Hepatocyte (in vitro differentiated cells): ENCODE measurements around the gene FSIP1. TPM values are rescaled to one million over a fixed set of nuclear protein-coding genes. Genes with fewer than 3 reads are reported as not detected.

Experiments used
- DNase-seq: peaks from one replicate; pipeline ENCODE4 v3.0.0-alpha.2; 2016; ENCODE audit warnings: low spot score
- H2AFZ ChIP-seq: fragments of 200-600 bp; sonication (generic); 2 replicates; pipeline ENCODE4 v1.6.0; 2016; ENCODE audit warnings: antibody characterized with exemption, mild to moderate bottlenecking
- H3K27ac ChIP-seq: fragments of 200-600 bp; sonication (generic); 2 replicates; pipeline ENCODE4 v1.5.1; 2016; ENCODE audit warnings: mild to moderate bottlenecking
- H3K27me3 ChIP-seq: fragments of 200-600 bp; sonication (generic); 2 replicates; pipeline ENCODE4 v1.6.1; 2016
- H3K36me3 ChIP-seq: fragments of 200-600 bp; sonication (generic); replicated peaks from 2 replicates; pipeline ENCODE4 v1.5.1; 2016; ENCODE audit warnings: low read depth; ENCODE audit not compliant: insufficient read depth
- H3K4me1 ChIP-seq: fragments of 200-600 bp; sonication (generic); 2 replicates; pipeline ENCODE4 v1.5.1; 2016; ENCODE audit warnings: mild to moderate bottlenecking, moderate library complexity; ENCODE audit not compliant: insufficient read depth
- H3K4me2 ChIP-seq: fragments of 200-600 bp; sonication (generic); 2 replicates; pipeline ENCODE4 v1.6.0; 2016
- H3K4me3 ChIP-seq: fragments of 200-600 bp; sonication (generic); 2 replicates; pipeline ENCODE4 v1.5.1; 2016; ENCODE audit warnings: mild to moderate bottlenecking
- H3K79me2 ChIP-seq: fragments of 200-600 bp; sonication (generic); 2 replicates; pipeline ENCODE4 v1.6.0; 2017; ENCODE audit warnings: mild to moderate bottlenecking
- H3K9me2 ChIP-seq: fragments of 200-600 bp; sonication (generic); replicated peaks from 2 replicates; pipeline ENCODE4 v1.6.0; 2017; ENCODE audit warnings: mild to moderate bottlenecking; ENCODE audit not compliant: insufficient read depth
- H3K9me3 ChIP-seq: fragments of 200-600 bp; sonication (generic); 2 replicates; pipeline ENCODE4 v1.5.1; 2016; ENCODE audit warnings: low read depth, mild to moderate bottlenecking
- H4K20me1 ChIP-seq: fragments of 200-600 bp; sonication (generic); 2 replicates; pipeline ENCODE4 v1.6.0; 2016; ENCODE audit warnings: mild to moderate bottlenecking; ENCODE audit not compliant: insufficient read depth, poor library complexity, severe bottlenecking
- EZH2 ChIP-seq: fragments of 200-600 bp; sonication (generic); IDR thresholded peaks from 2 replicates; pipeline ENCODE4 v1.6.1; 2016; ENCODE audit warnings: antibody characterized with exemption, mild to moderate bottlenecking, borderline replicate concordance
- EZH2phosphoT487 ChIP-seq: fragments of 200-600 bp; sonication (generic); IDR thresholded peaks from one replicate; pipeline ENCODE4 v1.6.1; 2018; ENCODE audit warnings: antibody characterized with exemption, mild to moderate bottlenecking, low read depth, moderate library complexity; ENCODE audit not compliant: unreplicated experiment, severe bottlenecking
- WGBS: methylation state at CpG from one replicate; pipeline ENCODE4 v1.1.6; 2016; ENCODE audit warnings: low lambda C conversion rate; ENCODE audit errors: missing lambda C conversion rate; 5-methylcytosine and 5-hydroxymethylcytosine counted together
- polyA plus RNA-seq: library from polyadenylated mRNA; unstranded; fragments of >200 nt; fragmentation: Nextera tagmentation; extraction: Ambion mirVana; gene quantifications from 2 replicates; pipeline ENCODE4 v1.2.1, GENCODE V29; 2016
- total RNA-seq: library from RNA; depleted of rRNA; stranded (reverse); fragments of >200 nt; gene quantifications from 2 replicates; pipeline ENCODE4 v1.2.3, GENCODE V29; 2014
- TF ChIP-seq, protein P1 (sequence below): fragments of 200-600 bp; sonication (generic); IDR thresholded peaks from 2 replicates; pipeline ENCODE4 v1.5.1; 2016; ENCODE audit warnings: antibody characterized with exemption, mild to moderate bottlenecking; ENCODE audit not compliant: poor library complexity

The FSIP1 gene
- total and polyA plus RNA-seq, 2 experiments from 2014 or later = 0.60 to 0.79 TPM

DNA sequence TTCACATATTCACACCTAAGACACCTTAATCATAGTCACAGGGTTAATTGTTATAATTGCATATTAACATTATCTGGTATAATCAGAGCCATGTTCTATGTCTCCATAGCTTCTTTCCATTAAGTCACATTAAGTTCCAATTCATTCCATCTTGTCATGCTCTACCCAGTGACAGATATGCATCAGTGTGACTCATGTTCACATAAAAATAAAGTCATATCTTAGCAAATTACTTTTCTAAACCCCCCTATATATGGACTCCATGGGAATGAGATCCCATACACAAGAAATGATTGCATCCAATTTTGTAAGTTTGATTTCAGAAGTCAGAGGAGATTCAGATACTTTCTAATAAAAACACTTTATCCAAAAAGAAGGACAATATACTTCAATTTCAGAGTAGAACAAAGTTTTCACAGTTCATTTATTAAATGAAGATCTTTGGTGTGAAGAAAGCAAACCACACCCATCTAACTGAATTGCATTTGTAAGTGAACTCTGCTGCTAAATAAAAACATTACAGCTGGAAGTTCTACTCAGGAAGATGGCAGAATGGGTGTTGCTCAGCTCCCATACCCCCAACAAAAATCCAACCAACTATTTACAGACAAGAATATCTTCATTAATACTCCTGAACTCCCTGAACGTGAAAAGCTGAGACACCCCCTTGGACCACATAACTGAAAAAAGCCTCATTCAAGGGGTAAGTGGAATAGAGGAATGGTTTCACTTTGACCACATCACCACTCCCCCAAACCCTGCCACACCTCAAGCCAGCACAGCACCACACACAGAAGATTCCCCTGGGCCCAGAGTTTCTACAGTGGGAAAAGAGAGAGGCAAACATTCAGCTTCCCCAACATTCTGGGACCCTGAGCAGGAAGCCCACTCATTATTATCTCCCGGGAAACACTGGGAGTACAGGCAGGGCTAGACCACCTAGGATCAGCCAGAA lies 174.2 kb downstream of the FSIP1 start:
- Histone ChIP-seq H3K27ac (no peak overlapping the region), H3K79me2 (no peaks in the 10 kb centered on the region), H3K4me2 (no peak overlapping the region), H3K4me1 (no peaks in the 10 kb centered on the region), H2AFZ (no peak overlapping the region), H3K4me3 (no peak overlapping the region), H4K20me1 (no peaks in the 10 kb centered on the region), H3K9me2 (no peaks in the 10 kb centered on the region), H3K9me3 (peaks cover 17% of the 10 kb centered on the region), H3K36me3 (no peaks in the 10 kb centered on the region), H3K27me3 (no peaks in the 10 kb centered on the region)
- TF ChIP-seq, protein P1, sequence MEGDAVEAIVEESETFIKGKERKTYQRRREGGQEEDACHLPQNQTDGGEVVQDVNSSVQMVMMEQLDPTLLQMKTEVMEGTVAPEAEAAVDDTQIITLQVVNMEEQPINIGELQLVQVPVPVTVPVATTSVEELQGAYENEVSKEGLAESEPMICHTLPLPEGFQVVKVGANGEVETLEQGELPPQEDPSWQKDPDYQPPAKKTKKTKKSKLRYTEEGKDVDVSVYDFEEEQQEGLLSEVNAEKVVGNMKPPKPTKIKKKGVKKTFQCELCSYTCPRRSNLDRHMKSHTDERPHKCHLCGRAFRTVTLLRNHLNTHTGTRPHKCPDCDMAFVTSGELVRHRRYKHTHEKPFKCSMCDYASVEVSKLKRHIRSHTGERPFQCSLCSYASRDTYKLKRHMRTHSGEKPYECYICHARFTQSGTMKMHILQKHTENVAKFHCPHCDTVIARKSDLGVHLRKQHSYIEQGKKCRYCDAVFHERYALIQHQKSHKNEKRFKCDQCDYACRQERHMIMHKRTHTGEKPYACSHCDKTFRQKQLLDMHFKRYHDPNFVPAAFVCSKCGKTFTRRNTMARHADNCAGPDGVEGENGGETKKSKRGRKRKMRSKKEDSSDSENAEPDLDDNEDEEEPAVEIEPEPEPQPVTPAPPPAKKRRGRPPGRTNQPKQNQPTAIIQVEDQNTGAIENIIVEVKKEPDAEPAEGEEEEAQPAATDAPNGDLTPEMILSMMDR = no peak
- TF ChIP-seq EZH2phosphoT487 = no peak
- TF ChIP-seq EZH2 = no peak
- WGBS = 92% methylated on average over 2 of the region's 2 CpGs
- no peak for DNase-seq

DNA sequence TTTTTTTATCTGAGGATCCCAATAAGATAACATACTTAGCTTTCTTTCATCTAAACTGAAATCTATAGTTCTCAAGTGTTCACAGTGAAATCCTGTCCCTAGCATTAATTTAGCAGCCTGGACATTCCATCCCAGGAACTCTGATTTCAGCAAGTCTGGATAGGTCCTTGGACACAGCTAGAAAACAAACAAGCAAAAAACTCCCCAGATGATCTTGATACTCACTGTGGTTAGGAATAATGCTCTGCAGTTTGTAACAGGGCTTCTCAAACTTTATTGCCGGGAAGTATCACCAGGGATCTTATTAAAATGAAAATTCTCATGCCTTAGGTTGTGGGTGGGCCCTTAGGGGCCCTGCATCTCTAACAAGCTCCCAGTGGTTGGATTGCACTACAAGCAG lies 177.5 kb downstream of the FSIP1 start:
- no peaks in the 10 kb centered on the region for H4K20me1 ChIP-seq
- no peak overlapping the region for H3K4me2 ChIP-seq
- H3K27ac ChIP-seq = no peak overlapping the region
- no peaks in the 10 kb centered on the region for H3K36me3 ChIP-seq
- H3K9me3 ChIP-seq = peaks cover 3% of the 10 kb centered on the region
- no peak for DNase-seq
- H3K4me3 ChIP-seq = no peak overlapping the region
- no peaks in the 10 kb centered on the region for H3K79me2 ChIP-seq
- H2AFZ ChIP-seq = no peak overlapping the region
- no peaks in the 10 kb centered on the region for H3K9me2 ChIP-seq
- WGBS = 89% methylated on average over 1 of the region's 1 CpG
- H3K4me1 ChIP-seq = no peaks in the 10 kb centered on the region
- H3K27me3 ChIP-seq = no peaks in the 10 kb centered on the region
- TF ChIP-seq EZH2phosphoT487 (no peak), EZH2 (no peak)
- TF ChIP-seq, protein P1 = no peak

DNA sequence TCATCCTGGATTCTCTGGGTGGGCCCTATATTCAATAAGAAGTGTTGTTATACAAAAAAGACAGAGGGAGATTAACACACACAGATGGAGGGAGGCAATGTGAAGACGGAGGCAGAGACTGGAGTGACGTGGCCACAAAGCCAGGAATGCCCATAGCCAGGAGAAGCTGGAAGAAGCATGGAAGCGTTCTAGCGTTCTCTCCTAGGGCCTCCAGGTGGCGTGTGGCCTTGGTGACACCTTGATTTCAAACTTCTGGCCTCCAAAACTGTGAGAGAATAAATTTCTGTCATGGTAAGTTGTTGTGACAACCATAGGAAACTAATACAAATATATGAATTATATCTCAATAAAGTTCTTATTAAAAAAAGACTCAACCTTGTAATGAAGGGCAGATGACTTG lies 180.5 kb downstream of the FSIP1 start:
- H3K79me2 ChIP-seq = no peaks in the 10 kb centered on the region
- no peak overlapping the region for H3K4me3 ChIP-seq
- H3K4me1 ChIP-seq = peaks cover 4% of the 10 kb centered on the region
- no peak overlapping the region for H3K4me2 ChIP-seq
- no peak for DNase-seq
- no peak overlapping the region for H2AFZ ChIP-seq
- H4K20me1 ChIP-seq = no peaks in the 10 kb centered on the region
- H3K9me2 ChIP-seq = no peaks in the 10 kb centered on the region
- no peak overlapping the region for H3K27ac ChIP-seq
- WGBS = 62% methylated on average over 5 of the region's 5 CpGs
- no peaks in the 10 kb centered on the region for H3K36me3 ChIP-seq
- H3K27me3 ChIP-seq = no peaks in the 10 kb centered on the region
- TF ChIP-seq EZH2phosphoT487 (no peak), EZH2 (no peak)
- TF ChIP-seq, protein P1 = no peak
- no peaks in the 10 kb centered on the region for H3K9me3 ChIP-seq
